Stimulated activated CD4-positive, alpha-beta T cell treated with anti-CD3 and anti-CD28 coated beads, Interleukin-4, amount 100 ng/mL, for 48 hours (primary cell): ENCODE measurements around the gene DEAF1.
A peak's percentile ranks its signal among the peaks of the same experiment; 100 is the strongest.
"Not testable (repeated sequence)": the region's sequence is repeated elsewhere in the genome, so short reads cannot be mapped to it uniquely, and the experiment has no call there.

ENCODE experiments used
- DNase-seq, 2 donors: peaks; one replicate each; pipeline ENCODE4 v3.0.0-alpha.2; 2020; ENCODE audit warnings: low read depth in 2 of 2

Gene DEAF1

GRCh38 chr11:694563-695287 lies at the start of gene DEAF1:
TSS of gene DEAF1 (minus strand) at chr11:695222. CDS start at chr11:695047, 175 bp downstream.
- peak; percentile 98 to 99 for DNase-seq

- no peak for DNase-seq
These were observed 47.7 kb upstream of the DEAF1 start for GRCh38 chr11:742571-743201.

- DNase-seq, result no peak
These were observed 47.1 kb upstream of the DEAF1 start for GRCh38 chr11:742156-742546.

- DNase-seq, result not testable (repeated sequence)
These were observed 42.9 kb upstream of the DEAF1 start for GRCh38 chr11:737899-738298.

GRCh38 chr11:737366-737765 lies 42.3 kb upstream of the DEAF1 start:
- no peak for DNase-seq

GRCh38 chr11:734541-734940 lies 39.5 kb upstream of the DEAF1 start:
- not testable (repeated sequence) for DNase-seq

- no peak for DNase-seq
These were observed 38.0 kb upstream of the DEAF1 start for GRCh38 chr11:733072-733471.

- DNase-seq, result no peak
These were observed 34.6 kb upstream of the DEAF1 start for GRCh38 chr11:729492-730074.

- no peak for DNase-seq
These were observed 34.0 kb upstream of the DEAF1 start for GRCh38 chr11:728901-729491.

GRCh38 chr11:727859-728748 lies 33.1 kb upstream of the DEAF1 start:
- peak; percentile 75 to 80 for DNase-seq

- DNase-seq, result no peak
These were observed 32.3 kb upstream of the DEAF1 start for GRCh38 chr11:727281-727701.

GRCh38 chr11:726278-727220 lies 31.5 kb upstream of the DEAF1 start:
- DNase-seq, result peak in 1 of 2 donors; percentile 40

GRCh38 chr11:725624-726202 lies 30.7 kb upstream of the DEAF1 start:
- DNase-seq, result no peak

- DNase-seq, result no peak
These were observed 29.9 kb upstream of the DEAF1 start for GRCh38 chr11:724778-725386.

- no peak for DNase-seq
These were observed 29.2 kb upstream of the DEAF1 start for GRCh38 chr11:724049-724777.

GRCh38 chr11:723120-723883 lies 28.3 kb upstream of the DEAF1 start:
- no peak for DNase-seq

- no peak for DNase-seq
These were observed 27.4 kb upstream of the DEAF1 start for GRCh38 chr11:722346-722811.

- peak in 1 of 2 donors; percentile 42 for DNase-seq
These were observed 26.8 kb upstream of the DEAF1 start for GRCh38 chr11:721741-722345.
